Measurements from ENCODE around the gene SLC13A2.
"Not testable (repeated sequence)": the region's sequence is repeated elsewhere in the genome, so short reads cannot be mapped to it uniquely, and the experiment has no call there.

SLC13A2 gene

GRCh38 chr17:28513476-28513875, 40.0 kb downstream of the SLC13A2 start:
- no peak for DNase-seq
- H3K4me3 ChIP-seq (ENCODE audit: insufficient read depth, low read depth, low read length, poor library complexity, severe bottlenecking) = no peak overlapping the region
- H3K9me3 ChIP-seq (ENCODE audit: control insufficient read depth, low read length) = no peaks in the 10 kb centered on the region
- H3K4me1 ChIP-seq (ENCODE audit: control insufficient read depth, insufficient read depth, low read length, poor library complexity, severe bottlenecking) = no peaks in the 10 kb centered on the region
- H3K27ac ChIP-seq (ENCODE audit: insufficient read depth, low read length, poor library complexity, severe bottlenecking) = no peak overlapping the region
- H3K36me3 ChIP-seq (ENCODE audit: control insufficient read depth, insufficient read depth, low read length) = no peaks in the 10 kb centered on the region
- no peaks in the 10 kb centered on the region for H3K27me3 ChIP-seq (replicated peaks; ENCODE audit: control insufficient read depth, insufficient read depth, low read length, poor library complexity, severe bottlenecking)

GRCh38 chr17:28514561-28515002, 41.1 kb downstream of the SLC13A2 start:
- DNase-seq = no peak
- no peak overlapping the region for H3K27ac ChIP-seq (ENCODE audit: insufficient read depth, low read length, poor library complexity, severe bottlenecking)
- no peaks in the 10 kb centered on the region for H3K9me3 ChIP-seq (ENCODE audit: control insufficient read depth, low read length)
- no peaks in the 10 kb centered on the region for H3K36me3 ChIP-seq (ENCODE audit: control insufficient read depth, insufficient read depth, low read length)
- no peak overlapping the region for H3K4me3 ChIP-seq (ENCODE audit: insufficient read depth, low read depth, low read length, poor library complexity, severe bottlenecking)
- H3K4me1 ChIP-seq (ENCODE audit: control insufficient read depth, insufficient read depth, low read length, poor library complexity, severe bottlenecking) = no peaks in the 10 kb centered on the region
- H3K27me3 ChIP-seq (replicated peaks; ENCODE audit: control insufficient read depth, insufficient read depth, low read length, poor library complexity, severe bottlenecking) = no peaks in the 10 kb centered on the region

GRCh38 chr17:28515518-28515917, 42.1 kb downstream of the SLC13A2 start:
- no peaks in the 10 kb centered on the region for H3K9me3 ChIP-seq (ENCODE audit: control insufficient read depth, low read length)
- no peak overlapping the region for H3K27ac ChIP-seq (ENCODE audit: insufficient read depth, low read length, poor library complexity, severe bottlenecking)
- H3K4me3 ChIP-seq (ENCODE audit: insufficient read depth, low read depth, low read length, poor library complexity, severe bottlenecking) = no peak overlapping the region
- H3K27me3 ChIP-seq (replicated peaks; ENCODE audit: control insufficient read depth, insufficient read depth, low read length, poor library complexity, severe bottlenecking) = no peaks in the 10 kb centered on the region
- H3K4me1 ChIP-seq (ENCODE audit: control insufficient read depth, insufficient read depth, low read length, poor library complexity, severe bottlenecking) = no peaks in the 10 kb centered on the region
- no peak for DNase-seq
- H3K36me3 ChIP-seq (ENCODE audit: control insufficient read depth, insufficient read depth, low read length) = no peaks in the 10 kb centered on the region

DNA sequence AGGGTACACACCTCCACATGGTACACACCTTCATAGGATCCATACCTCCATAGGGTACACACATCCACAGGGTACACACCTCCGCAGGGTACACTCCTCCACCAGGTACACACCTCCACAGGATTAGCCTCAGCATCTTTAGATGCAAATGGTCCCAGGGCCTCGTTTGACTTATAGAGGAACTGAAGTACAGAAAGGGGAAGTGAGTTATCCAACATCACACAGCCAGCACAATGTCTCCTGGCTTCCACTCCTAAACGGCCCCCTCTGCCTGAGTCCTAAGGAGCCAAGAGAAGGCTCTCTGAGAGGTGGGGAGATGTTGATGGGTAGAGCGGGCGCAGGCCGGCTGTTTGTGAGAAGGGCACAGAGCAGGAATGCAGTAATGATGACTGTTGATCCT, 44.7 kb downstream of the SLC13A2 start:
- Histone ChIP-seq H3K4me3 (ENCODE audit: insufficient read depth, low read depth, low read length, poor library complexity, severe bottlenecking) (no peak overlapping the region), H3K36me3 (ENCODE audit: control insufficient read depth, insufficient read depth, low read length) (no peaks in the 10 kb centered on the region), H3K27me3 (replicated peaks; ENCODE audit: control insufficient read depth, insufficient read depth, low read length, poor library complexity, severe bottlenecking) (no peaks in the 10 kb centered on the region), H3K4me1 (ENCODE audit: control insufficient read depth, insufficient read depth, low read length, poor library complexity, severe bottlenecking) (no peaks in the 10 kb centered on the region), H3K27ac (ENCODE audit: insufficient read depth, low read length, poor library complexity, severe bottlenecking) (no peak overlapping the region), H3K9me3 (ENCODE audit: control insufficient read depth, low read length) (no peaks in the 10 kb centered on the region)
- DNase-seq = no peak

DNA sequence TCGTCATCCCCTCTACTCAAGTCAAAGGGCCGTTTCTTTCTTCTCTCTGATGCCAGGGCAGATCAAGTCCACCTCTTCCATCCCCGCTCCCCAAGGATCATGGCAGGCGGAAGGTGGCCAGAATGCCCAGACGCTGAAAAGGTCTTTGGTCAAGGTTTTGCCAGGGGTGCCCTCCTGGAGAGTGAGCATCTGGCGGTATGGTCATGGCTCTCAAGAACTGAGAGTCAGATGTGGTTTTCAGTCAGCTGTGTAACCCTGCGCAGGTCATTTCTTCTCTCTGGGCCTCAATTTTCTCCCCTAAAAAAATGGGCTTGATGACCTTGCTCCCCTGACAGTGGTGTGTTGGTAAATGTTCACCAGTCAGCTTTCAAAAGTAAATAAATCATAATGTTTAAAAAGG, 45.1 kb downstream of the SLC13A2 start:
- Histone ChIP-seq H3K4me1 (ENCODE audit: control insufficient read depth, insufficient read depth, low read length, poor library complexity, severe bottlenecking) (no peaks in the 10 kb centered on the region), H3K4me3 (ENCODE audit: insufficient read depth, low read depth, low read length, poor library complexity, severe bottlenecking) (no peak overlapping the region), H3K27ac (ENCODE audit: insufficient read depth, low read length, poor library complexity, severe bottlenecking) (no peak overlapping the region), H3K27me3 (replicated peaks; ENCODE audit: control insufficient read depth, insufficient read depth, low read length, poor library complexity, severe bottlenecking) (no peaks in the 10 kb centered on the region), H3K36me3 (ENCODE audit: control insufficient read depth, insufficient read depth, low read length) (no peaks in the 10 kb centered on the region), H3K9me3 (ENCODE audit: control insufficient read depth, low read length) (no peaks in the 10 kb centered on the region)
- no peak for DNase-seq

- no peak overlapping the region for H3K4me3 ChIP-seq (ENCODE audit: insufficient read depth, low read depth, low read length, poor library complexity, severe bottlenecking)
- no peak for DNase-seq
- no peaks in the 10 kb centered on the region for H3K9me3 ChIP-seq (ENCODE audit: control insufficient read depth, low read length)
- no peak overlapping the region for H3K27ac ChIP-seq (ENCODE audit: insufficient read depth, low read length, poor library complexity, severe bottlenecking)
- no peaks in the 10 kb centered on the region for H3K36me3 ChIP-seq (ENCODE audit: control insufficient read depth, insufficient read depth, low read length)
- no peaks in the 10 kb centered on the region for H3K27me3 ChIP-seq (replicated peaks; ENCODE audit: control insufficient read depth, insufficient read depth, low read length, poor library complexity, severe bottlenecking)
- no peaks in the 10 kb centered on the region for H3K4me1 ChIP-seq (ENCODE audit: control insufficient read depth, insufficient read depth, low read length, poor library complexity, severe bottlenecking)
These were observed 45.8 kb downstream of the SLC13A2 start for GRCh38 chr17:28519236-28519635.

DNA sequence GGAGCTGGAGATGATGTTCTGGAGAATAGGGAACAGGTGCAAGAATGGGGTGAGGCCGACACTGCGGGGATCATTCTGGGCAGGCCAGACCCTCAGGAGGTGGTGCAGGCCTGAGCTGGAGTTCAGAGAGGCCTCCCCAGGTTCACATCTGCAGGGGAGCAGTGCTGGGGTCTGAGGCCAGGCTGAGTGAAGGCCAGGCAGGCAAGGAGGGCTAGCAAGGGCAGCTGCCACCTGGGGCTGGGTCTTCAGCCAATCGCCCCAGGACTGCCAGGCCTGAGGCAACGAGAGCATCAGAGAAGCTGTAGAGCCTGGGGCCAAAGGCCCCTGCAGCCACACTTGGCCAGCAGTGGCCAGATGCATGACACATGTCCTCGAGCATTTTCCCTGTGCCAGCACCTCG, 47.2 kb downstream of the SLC13A2 start:
- Histone ChIP-seq H3K36me3 (ENCODE audit: control insufficient read depth, insufficient read depth, low read length) (no peaks in the 10 kb centered on the region), H3K4me1 (ENCODE audit: control insufficient read depth, insufficient read depth, low read length, poor library complexity, severe bottlenecking) (no peaks in the 10 kb centered on the region), H3K27ac (ENCODE audit: insufficient read depth, low read length, poor library complexity, severe bottlenecking) (no peak overlapping the region), H3K4me3 (ENCODE audit: insufficient read depth, low read depth, low read length, poor library complexity, severe bottlenecking) (no peak overlapping the region), H3K27me3 (replicated peaks; ENCODE audit: control insufficient read depth, insufficient read depth, low read length, poor library complexity, severe bottlenecking) (no peaks in the 10 kb centered on the region), H3K9me3 (ENCODE audit: control insufficient read depth, low read length) (no peaks in the 10 kb centered on the region)
- DNase-seq = no peak

DNA sequence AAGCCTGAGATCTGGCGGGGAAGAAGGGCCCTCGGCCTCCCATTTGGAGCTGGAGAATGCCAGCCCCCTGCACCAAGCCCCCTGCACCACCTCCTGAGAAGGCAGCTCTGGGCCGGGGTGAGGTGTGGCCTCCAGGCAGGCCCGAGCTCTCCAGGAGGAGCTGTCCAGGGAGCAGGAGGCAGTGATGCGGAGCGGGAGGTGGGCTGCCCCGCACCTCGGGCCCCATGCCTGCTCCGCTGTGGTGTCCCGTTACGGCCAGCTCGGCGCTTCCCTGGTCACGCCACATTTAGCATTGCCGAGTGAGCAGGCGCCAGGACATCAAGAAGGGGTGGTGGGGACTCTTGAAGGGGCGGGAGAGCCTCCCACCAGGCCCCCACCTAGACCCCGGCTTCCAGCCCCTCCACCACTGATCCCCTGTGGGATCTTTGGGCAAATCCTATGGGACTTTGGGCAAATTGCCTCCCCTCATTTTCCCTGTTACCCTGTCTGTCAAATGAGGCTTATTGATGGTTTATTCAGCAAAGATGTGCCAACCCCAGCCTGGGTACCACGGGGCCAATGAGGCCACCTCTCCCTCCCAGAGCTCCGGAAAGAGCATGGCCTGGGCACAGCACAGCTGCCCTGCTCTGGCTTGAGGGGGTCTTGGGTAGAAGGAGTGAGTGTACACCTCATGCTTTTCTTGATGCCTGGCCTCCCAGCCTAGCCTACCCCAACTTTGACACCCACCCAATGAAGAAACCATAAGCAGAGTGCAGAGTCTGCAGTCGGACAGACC, 48.1 kb downstream of the SLC13A2 start:
- DNase-seq = no peak
- H3K4me1 ChIP-seq (ENCODE audit: control insufficient read depth, insufficient read depth, low read length, poor library complexity, severe bottlenecking) = no peaks in the 10 kb centered on the region
- no peaks in the 10 kb centered on the region for H3K36me3 ChIP-seq (ENCODE audit: control insufficient read depth, insufficient read depth, low read length)
- H3K4me3 ChIP-seq (ENCODE audit: insufficient read depth, low read depth, low read length, poor library complexity, severe bottlenecking) = no peak overlapping the region
- no peaks in the 10 kb centered on the region for H3K9me3 ChIP-seq (ENCODE audit: control insufficient read depth, low read length)
- no peak overlapping the region for H3K27ac ChIP-seq (ENCODE audit: insufficient read depth, low read length, poor library complexity, severe bottlenecking)
- no peaks in the 10 kb centered on the region for H3K27me3 ChIP-seq (replicated peaks; ENCODE audit: control insufficient read depth, insufficient read depth, low read length, poor library complexity, severe bottlenecking)

DNA sequence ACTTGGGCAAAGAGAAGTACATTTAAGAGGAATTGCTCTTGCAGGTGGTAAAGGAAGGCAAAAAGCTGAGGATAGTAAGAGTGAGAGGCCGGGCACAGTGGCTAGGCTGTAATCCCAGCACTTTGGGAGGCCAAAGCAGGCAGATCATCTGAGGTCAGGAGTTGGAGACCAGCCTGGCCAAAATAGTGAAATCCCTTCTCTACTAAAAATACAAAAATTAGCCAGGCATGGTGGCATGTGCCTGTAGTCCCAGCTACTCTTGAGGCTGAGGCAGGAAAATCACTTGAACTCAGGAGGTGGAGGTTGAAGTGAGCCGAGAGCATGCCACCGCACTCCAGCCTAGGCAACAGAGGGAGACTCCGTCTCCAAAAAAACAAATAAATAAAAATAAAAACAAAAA, 48.8 kb downstream of the SLC13A2 start:
- H3K36me3 ChIP-seq (ENCODE audit: control insufficient read depth, insufficient read depth, low read length); DNase-seq; H3K9me3 ChIP-seq (ENCODE audit: control insufficient read depth, low read length); H3K4me3 ChIP-seq (ENCODE audit: insufficient read depth, low read depth, low read length, poor library complexity, severe bottlenecking); H3K4me1 ChIP-seq (ENCODE audit: control insufficient read depth, insufficient read depth, low read length, poor library complexity, severe bottlenecking); H3K27me3 ChIP-seq (replicated peaks; ENCODE audit: control insufficient read depth, insufficient read depth, low read length, poor library complexity, severe bottlenecking); H3K27ac ChIP-seq (ENCODE audit: insufficient read depth, low read length, poor library complexity, severe bottlenecking): not testable (repeated sequence)

DNA sequence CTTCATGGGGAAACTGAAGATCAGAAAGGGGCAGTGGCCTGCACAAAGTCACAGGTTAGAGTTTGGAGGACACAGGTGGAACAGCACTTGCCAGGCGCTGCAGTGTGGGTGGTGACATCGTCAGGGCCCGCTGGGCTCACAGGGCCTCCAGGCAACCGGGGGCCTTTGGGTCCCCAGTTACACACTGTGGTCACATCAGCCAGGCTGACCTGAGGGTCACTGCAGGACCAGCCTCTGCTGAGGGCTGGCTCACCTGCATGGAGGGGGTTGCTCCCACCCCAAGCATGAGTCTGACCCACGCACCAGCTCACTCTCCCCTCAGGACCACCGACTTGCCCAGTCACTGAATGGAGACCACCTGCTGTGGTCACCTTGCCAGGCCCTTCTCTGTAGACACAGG, 49.7 kb downstream of the SLC13A2 start:
- Histone ChIP-seq H3K27ac (ENCODE audit: insufficient read depth, low read length, poor library complexity, severe bottlenecking) (no peak overlapping the region), H3K9me3 (ENCODE audit: control insufficient read depth, low read length) (no peaks in the 10 kb centered on the region), H3K4me1 (ENCODE audit: control insufficient read depth, insufficient read depth, low read length, poor library complexity, severe bottlenecking) (no peaks in the 10 kb centered on the region), H3K4me3 (ENCODE audit: insufficient read depth, low read depth, low read length, poor library complexity, severe bottlenecking) (no peak overlapping the region), H3K27me3 (replicated peaks; ENCODE audit: control insufficient read depth, insufficient read depth, low read length, poor library complexity, severe bottlenecking) (no peaks in the 10 kb centered on the region), H3K36me3 (ENCODE audit: control insufficient read depth, insufficient read depth, low read length) (no peaks in the 10 kb centered on the region)
- DNase-seq = no peak
